Left lobe of liver (tissue), 2 donors: ENCODE measurements around the gene CD36. TPM values are rescaled to one million over a fixed set of nuclear protein-coding genes. Genes with fewer than 3 reads are reported as not detected.

ENCODE experiments used
- ATAC-seq: fragments of 200-7000 bp; cut with Tn5 transposase; one replicate; pipeline ENCODE4 v1.9.1; 2020; ENCODE audit warnings: mild to moderate bottlenecking, moderate library complexity
- DNase-seq: peaks from one replicate; pipeline ENCODE4 v3.0.0-alpha.2; 2020; ENCODE audit warnings: low spot score
- total RNA-seq: library from RNA; stranded (reverse); gene quantifications from one replicate; pipeline ENCODE4 v1.2.1, GENCODE V29; 2021
- donor health status: DM: no; HTN: no; CAD: no; lungs with moderate emphysema.
- donor health status: DM: no; HTN: yes; CAD: no.

Gene CD36
- total RNA-seq, 1 donor from 2014 or later, result 16.3 TPM

DNA sequence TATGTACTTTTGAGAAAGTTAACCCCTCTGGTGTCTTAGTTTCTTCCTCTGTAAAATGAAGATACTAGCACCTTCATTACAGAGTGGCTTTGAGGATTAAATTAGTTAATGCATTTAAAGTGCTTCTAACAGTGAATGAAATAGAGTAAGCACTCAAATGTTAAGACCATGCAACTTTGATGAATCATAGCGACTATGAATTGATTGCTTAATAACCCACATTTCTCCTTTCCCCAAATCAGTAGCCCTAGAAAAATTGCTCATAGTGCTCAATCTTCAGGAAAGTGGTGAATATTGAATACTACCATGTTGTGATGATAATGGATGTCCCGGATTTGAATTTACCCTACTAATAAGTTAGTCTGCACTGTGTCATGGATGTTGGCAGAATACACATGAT is 48.1 kb downstream of the CD36 start:
- no peak for DNase-seq
- no peak for ATAC-seq

DNA sequence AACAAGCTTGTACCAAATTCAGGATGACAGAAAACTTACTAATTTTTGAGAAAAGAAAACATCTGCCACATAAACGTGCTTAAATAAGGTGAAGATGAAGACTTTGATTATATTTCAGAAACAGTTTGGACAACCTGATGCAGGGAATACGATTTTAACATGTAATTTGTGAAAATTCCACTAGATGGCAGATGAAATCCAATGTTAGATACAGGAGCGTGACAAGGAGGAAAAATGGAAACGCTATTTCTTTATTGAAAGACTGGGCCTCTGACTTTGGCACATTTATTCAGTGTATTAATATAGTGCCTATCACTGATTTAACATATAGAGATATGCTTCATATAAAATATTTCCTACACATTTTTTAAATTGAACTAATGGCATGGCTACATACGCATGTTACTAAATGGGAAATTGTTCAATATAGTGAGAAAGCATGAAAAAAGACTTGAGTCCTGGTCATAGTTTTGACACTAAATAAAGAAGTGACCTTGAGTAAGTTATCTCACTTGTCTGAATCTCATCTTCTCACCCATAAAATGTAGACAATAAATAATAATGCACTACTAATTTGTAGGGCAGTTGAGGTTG is 60.7 kb downstream of the CD36 start:
- DNase-seq (no peak), ATAC-seq (peak; percentile 83)

DNA sequence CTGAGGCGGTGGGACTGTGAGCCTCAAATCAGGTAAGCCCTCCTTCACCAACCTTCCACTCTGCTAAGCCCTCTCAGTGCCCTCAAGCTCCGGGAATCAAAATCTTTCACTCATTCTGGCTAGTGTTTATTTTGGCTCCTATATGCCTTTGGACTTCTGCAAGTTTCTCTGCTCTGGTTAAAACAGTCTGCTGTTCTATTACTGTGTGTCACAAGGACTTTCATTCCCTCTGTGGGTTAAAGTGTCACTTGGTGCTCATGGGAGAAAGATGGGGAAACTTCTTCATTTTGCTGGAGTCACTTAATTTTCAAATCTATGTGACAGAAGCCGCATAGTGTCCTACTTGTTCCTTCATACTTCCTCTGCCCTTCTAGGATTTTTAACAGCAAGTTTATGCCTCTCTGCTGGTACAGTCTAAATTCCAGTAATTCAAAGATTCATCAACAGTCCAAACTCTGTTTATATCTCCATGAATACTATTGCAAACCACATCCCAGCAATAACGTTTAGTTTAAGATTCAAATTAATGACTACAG is 61.3 kb downstream of the CD36 start:
- peak; percentile 76 for ATAC-seq
- DNase-seq, result no peak

DNA sequence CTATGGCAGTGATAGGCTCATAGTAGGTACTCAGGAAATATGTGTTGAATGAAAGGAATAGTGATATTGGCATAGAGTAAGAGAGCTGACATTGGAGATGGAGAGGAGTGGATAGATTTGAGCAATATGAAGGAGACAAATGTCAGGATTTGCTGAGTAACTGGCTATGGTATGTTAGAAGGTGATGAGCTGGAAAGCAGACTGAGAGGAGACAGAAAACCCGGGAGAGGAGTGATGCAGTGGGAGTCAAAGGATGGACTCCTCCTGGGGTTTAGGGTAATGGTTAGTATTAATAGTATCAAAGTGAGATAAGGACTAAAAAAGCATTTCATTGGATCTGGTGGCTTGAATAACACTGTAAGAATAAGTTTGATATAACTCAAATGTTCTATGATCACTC is 64.8 kb downstream of the CD36 start:
- ATAC-seq (no peak), DNase-seq (no peak)

DNA sequence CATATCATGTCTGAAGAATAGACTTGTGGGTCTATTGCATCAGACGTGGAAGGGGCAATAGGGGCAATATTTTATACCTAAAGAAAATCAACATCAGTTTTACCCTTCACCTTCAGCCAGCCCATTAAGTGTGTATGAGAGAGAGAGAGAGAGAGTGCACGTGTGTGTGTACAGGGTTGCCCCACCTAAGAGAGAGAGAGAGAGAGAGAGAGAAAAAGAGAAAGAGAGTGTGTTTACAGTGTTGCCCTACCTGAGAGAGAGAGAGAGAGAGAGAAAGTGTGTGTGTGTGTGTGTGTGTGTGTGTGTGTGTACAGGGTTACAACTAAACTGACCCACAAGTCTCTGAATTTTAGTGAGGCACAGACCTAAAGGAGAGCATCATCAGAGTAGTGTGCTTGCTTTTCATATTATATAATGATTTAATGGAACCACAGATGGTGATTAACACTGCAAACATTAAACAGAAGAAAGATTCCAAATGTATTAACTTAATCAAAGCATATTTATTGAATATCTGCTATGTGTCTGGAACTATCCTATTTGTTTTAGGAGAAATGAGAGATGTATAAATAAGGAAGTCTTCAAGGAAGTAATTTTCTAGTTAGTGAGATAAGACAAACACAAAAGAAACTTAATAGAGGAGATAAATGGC is 66.8 kb downstream of the CD36 start:
- ATAC-seq (no peak), DNase-seq (no peak)

DNA sequence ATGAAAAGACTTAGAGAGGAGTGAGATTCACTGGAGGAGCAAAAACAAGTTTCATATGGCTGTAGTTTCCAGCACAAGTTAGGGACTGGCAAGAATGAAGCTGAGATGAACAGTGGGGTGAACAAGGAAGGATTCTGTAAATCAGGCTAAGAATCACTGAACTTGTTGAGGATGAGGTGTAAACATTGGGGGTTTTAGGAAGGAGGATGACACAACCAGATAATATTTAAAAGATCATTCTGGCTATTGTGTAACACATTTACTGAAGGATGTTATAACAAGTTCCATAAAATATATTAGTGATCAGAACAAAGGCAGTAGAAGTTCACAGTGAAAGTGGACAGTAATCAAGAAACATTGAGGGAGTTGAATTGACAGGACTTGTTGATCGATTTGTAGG is 68.9 kb downstream of the CD36 start:
- no peak for ATAC-seq
- DNase-seq, result no peak

DNA sequence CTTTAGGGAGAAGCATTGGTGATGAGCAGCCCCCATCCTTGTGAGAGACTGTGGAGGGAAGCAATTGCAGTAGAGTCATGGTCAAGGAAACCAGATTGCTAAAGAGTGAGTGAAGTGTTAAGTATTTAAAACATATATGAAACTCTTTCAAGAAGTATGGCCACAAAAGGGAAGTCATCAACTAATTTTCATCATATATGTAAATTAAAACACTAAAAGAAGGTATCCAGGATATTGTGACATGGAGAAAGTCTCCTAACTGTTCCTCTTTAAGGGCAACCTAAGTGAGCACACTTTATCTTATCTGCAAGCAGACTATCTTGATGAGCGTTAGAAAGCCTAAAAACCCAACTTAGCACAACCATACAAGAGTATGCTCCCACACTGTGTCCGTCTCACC is 69.7 kb downstream of the CD36 start:
- DNase-seq, result no peak
- no peak for ATAC-seq

DNA sequence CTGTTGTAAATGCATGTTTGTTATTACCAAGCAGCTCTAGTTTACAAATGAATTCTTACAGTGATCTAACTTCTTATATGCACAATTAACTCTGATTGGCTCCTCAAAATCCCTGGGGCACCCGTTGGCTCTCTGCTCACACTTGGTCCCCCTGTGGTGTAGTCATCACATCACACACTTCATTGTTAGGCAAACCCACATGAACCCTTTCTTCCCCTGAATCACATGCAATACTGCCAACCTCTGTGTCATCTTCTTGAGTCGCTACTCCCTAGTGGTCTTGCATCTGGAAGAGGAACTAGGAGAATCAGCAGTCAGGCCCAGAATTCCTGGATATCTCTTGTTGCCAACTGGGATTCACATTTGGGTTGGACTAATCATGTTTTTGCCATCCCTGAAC is 73.1 kb downstream of the CD36 start:
- no peak for ATAC-seq

DNA sequence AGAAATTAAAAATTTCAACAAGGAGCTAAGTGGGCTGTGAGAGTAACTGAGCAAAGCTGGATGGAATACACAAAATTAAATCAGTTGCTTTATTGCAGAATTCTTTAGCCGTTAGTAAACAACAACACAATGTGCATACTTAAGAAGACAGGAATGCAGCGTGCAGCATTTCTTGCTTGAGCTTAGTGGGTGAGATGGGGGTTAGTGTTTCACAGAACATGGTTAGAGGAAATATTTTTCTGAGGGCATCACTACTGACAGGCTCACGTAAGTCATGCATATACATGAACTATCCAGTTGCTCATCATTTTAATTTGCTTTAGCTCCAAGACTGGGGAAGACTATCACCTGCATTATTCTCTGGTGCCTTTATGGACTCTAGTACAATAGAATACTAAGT is 80.8 kb downstream of the CD36 start:
- DNase-seq, result no peak
- ATAC-seq, result no peak

More for the DNA sequence above, 73.1 kb downstream of the CD36 start:
- no peak for DNase-seq

DNA sequence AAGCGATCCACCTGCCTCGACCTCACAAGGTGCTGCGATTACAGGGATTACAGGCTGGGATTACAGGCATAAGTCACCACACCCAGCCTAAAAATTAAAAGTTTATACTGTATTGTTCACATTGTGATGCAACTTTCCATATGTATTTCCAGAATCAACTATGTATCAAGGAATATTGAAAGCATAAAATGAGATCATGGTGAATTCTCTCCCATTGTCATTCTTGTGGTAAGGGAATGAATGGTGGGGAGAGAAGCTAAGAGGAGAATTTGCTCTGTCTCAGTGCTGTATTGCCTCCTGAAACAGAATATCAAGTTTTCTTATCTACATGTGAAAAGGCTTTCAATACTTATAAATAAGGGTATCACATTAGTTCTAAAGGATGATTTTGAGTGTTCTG is 81.7 kb downstream of the CD36 start:
- DNase-seq (no peak), ATAC-seq (no peak)

DNA sequence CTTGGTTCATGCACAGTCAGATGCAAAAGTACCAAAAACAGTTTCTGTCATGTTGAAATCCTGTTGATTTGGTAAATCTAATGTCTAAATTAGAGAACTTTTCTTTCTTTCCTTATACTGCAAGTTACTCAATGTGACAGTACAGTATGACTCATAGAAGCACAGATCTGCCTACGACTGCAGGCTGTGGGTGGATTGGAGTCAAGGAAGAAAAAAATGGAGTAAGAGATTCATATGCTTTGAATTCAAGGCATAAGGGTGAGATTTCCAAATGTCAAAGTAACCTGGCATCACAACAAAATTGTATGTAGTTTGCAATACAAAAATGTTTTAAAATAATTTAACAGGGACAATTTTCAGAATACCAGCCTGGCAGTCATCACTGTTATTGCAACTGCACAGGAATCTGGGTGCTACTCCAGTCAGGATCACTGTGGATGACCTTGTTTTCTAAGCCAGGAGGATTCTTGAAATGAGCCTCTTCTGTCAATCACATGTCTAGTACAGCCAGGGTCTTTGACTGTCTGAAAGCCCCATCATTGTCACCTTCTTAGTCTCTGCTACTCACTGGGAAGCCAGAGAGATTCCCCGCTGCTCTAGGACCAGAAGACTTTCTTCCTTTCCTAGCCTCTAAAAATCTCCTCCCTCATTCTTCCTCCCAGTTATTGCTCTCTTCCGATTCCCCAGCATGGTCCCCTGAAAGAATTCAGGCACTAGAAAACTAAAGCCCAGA is 83.6 kb downstream of the CD36 start:
- DNase-seq (no peak), ATAC-seq (no peak)

DNA sequence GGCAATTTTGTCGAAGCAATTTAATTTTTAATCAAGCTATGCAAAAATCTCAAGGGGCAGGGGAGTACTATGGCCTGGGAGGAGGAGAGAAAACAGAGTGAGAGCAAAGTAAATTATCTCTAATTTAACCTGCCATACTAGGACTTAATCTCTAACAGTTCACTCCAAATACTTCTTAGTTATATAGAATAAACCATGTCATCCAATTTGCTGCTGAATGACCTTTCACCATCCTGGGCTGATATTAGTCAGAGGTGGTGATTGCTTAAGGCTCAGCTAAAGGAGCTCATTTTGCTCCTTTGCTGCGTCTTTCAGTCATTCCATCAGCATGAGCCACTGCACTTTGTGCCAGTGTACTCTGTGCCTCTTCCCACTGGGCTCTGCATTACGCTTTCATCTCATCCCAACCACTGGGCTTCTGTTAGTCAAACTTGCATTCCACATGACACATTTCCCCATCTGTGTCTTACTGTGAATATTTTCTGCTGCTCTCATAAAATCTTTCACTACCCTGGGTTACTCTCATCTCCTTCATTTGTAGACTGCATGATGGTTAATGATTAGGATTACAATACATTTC is 84.3 kb downstream of the CD36 start:
- DNase-seq (no peak), ATAC-seq (no peak)

DNA sequence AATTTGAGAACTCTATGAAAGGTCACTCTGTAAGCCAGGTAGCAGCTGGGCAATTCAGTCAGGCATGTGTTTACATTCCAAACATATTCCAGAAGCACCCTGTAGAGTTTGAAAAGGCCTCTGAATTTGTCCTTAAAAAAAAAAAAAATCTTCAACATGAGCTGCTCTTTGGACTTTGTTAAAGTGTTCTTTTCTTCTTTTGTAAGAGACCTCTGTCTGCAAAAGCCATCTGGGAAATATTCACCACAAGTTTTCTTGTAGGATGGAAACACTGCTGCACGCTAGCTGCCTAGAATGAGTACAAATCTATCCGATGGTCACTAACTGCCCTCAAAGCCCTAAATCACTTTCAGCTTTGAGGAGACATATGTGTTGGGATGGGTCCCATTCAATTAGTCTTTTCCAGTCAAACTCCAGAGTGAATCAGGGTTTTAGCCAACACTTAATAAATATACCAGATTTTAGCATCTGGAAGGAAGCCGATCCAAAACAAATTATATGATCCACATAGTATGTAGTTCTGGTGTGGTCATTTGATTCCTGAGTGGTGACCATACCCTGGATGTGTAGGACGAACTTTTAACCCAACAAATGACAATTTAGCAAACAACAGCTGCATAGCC is 85.9 kb downstream of the CD36 start:
- ATAC-seq, result no peak
- DNase-seq, result no peak

DNA sequence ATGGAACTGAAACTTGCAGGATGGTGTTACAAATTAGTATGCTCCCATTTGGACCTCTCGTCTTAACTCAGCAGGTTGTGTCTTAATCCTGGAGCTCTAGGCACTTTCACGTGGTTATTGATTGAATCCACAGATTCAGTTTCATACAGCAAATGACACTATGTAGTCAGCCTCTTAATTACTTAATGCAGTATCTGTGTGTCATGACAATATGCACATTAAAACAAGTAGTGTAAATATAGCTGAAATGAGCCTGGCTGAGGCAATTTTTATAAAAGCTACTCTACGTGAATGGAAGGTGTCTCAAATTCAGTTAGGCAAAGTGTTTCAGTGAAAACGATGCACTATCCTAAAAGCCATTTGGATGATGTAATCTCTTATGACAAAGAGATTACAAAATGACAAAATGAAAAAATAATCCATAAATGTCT is 86.8 kb downstream of the CD36 start:
- no peak for ATAC-seq
- DNase-seq, result no peak

Other genes with a start within 250 kb of the CD36 start
- not detected for gene GNAT3, start 126.6 kb upstream of the CD36 start, total RNA-seq